ENCODE results near the gene VANGL2. TPM values are rescaled to one million over a fixed set of nuclear protein-coding genes. Genes with fewer than 3 reads are reported as not detected.

VANGL2 gene
- polyA plus RNA-seq, 4 donors, result 0.27 to 20.6 (median 3.0) TPM

- H3K27me3 ChIP-seq (ENCODE audit: control insufficient read depth in 3 of 3, insufficient read depth in 3 of 3, low read length in 3 of 3), result no peaks in the 10 kb centered on the region
- FAIRE-seq, result no peak
- WGBS, 3 donors, result 78 to 80% (median 80%) methylated on average over 15 of the region's 15 CpGs
- no peak overlapping the region for H3K27ac ChIP-seq (ENCODE audit: low read depth in 1 of 3, low read length in 2 of 3)
- H3K4me1 ChIP-seq (ENCODE audit: control insufficient read depth in 3 of 3, insufficient read depth in 2 of 3, low read depth in 1 of 3, low read length in 2 of 3), result peaks cover 0 to 12% (median 0%) of the 10 kb centered on the region in 3 donors
- no peaks in the 10 kb centered on the region for H3K9me3 ChIP-seq (ENCODE audit: control insufficient read depth in 2 of 2, insufficient read depth in 1 of 2, low read depth in 1 of 2, low read length in 1 of 2)
- DNase-seq, result no peak
- H3K36me3 ChIP-seq (ENCODE audit: control insufficient read depth in 3 of 3, insufficient read depth in 2 of 3, low read depth in 1 of 3, low read length in 3 of 3), result peaks cover 0 to 21% (median 0%) of the 10 kb centered on the region in 3 donors
- H3K4me3 ChIP-seq (ENCODE audit: low read depth in 1 of 3, low read length in 3 of 3), result no peak overlapping the region
Observed at GRCh38 chr1:160406131-160406968, 6.0 kb downstream of the VANGL2 start.

- DNase-seq (no peak), FAIRE-seq (no peak)
- no peaks in the 10 kb centered on the region for H3K27me3 ChIP-seq (ENCODE audit: control insufficient read depth in 3 of 3, insufficient read depth in 3 of 3, low read length in 3 of 3)
- H3K4me3 ChIP-seq (ENCODE audit: low read depth in 1 of 3, low read length in 3 of 3), result no peak overlapping the region
- WGBS, 3 donors, result 51 to 77% (median 61%) methylated on average over 12 of the region's 12 CpGs
- no peak overlapping the region for H3K27ac ChIP-seq (ENCODE audit: low read depth in 1 of 3, low read length in 2 of 3)
- peaks cover 0 to 3% (median 0%) of the 10 kb centered on the region in 3 donors for H3K4me1 ChIP-seq (ENCODE audit: control insufficient read depth in 3 of 3, insufficient read depth in 2 of 3, low read depth in 1 of 3, low read length in 2 of 3)
- no peaks in the 10 kb centered on the region for H3K9me3 ChIP-seq (ENCODE audit: control insufficient read depth in 2 of 2, insufficient read depth in 1 of 2, low read depth in 1 of 2, low read length in 1 of 2)
- peaks cover 0 to 21% (median 0%) of the 10 kb centered on the region in 3 donors for H3K36me3 ChIP-seq (ENCODE audit: control insufficient read depth in 3 of 3, insufficient read depth in 2 of 3, low read depth in 1 of 3, low read length in 3 of 3)
Observed at GRCh38 chr1:160407839-160408801, 7.8 kb downstream of the VANGL2 start.

- WGBS, 3 donors, result 90 to 92% (median 91%) methylated on average over 4 of the region's 4 CpGs
- Histone ChIP-seq H3K4me1 (ENCODE audit: control insufficient read depth in 3 of 3, insufficient read depth in 2 of 3, low read depth in 1 of 3, low read length in 2 of 3) (peaks cover 0 to 3% (median 0%) of the 10 kb centered on the region in 3 donors), H3K36me3 (ENCODE audit: control insufficient read depth in 3 of 3, insufficient read depth in 2 of 3, low read depth in 1 of 3, low read length in 3 of 3) (peaks cover 0 to 21% (median 0%) of the 10 kb centered on the region in 3 donors), H3K27me3 (ENCODE audit: control insufficient read depth in 3 of 3, insufficient read depth in 3 of 3, low read length in 3 of 3) (no peaks in the 10 kb centered on the region), H3K27ac (ENCODE audit: low read depth in 1 of 3, low read length in 2 of 3) (no peak overlapping the region), H3K9me3 (ENCODE audit: control insufficient read depth in 2 of 2, insufficient read depth in 1 of 2, low read depth in 1 of 2, low read length in 1 of 2) (no peaks in the 10 kb centered on the region), H3K4me3 (ENCODE audit: low read depth in 1 of 3, low read length in 3 of 3) (no peak overlapping the region)
- DNase-seq (no peak), FAIRE-seq (no peak)
Observed at GRCh38 chr1:160408864-160409263, 8.5 kb downstream of the VANGL2 start.

- peaks cover 0 to 3% (median 0%) of the 10 kb centered on the region in 3 donors for H3K4me1 ChIP-seq (ENCODE audit: control insufficient read depth in 3 of 3, insufficient read depth in 2 of 3, low read depth in 1 of 3, low read length in 2 of 3)
- no peak overlapping the region for H3K4me3 ChIP-seq (ENCODE audit: low read depth in 1 of 3, low read length in 3 of 3)
- 71 to 83% (median 80%) methylated on average over 5 of the region's 5 CpGs for whole genome bisulfite sequencing, 3 donors
- H3K27ac ChIP-seq (ENCODE audit: low read depth in 1 of 3, low read length in 2 of 3), result no peak overlapping the region
- H3K36me3 ChIP-seq (ENCODE audit: control insufficient read depth in 3 of 3, insufficient read depth in 2 of 3, low read depth in 1 of 3, low read length in 3 of 3), result peaks cover 0 to 21% (median 0%) of the 10 kb centered on the region in 3 donors
- DNase-seq, result no peak
- no peak for FAIRE-seq
- H3K27me3 ChIP-seq (ENCODE audit: control insufficient read depth in 3 of 3, insufficient read depth in 3 of 3, low read length in 3 of 3), result no peaks in the 10 kb centered on the region
- H3K9me3 ChIP-seq (ENCODE audit: control insufficient read depth in 2 of 2, insufficient read depth in 1 of 2, low read depth in 1 of 2, low read length in 1 of 2), result no peaks in the 10 kb centered on the region
Observed at GRCh38 chr1:160409486-160409885, 9.1 kb downstream of the VANGL2 start.

GRCh38 chr1:160410406-160411005 is 10.1 kb downstream of the VANGL2 start:
- peak overlapping the region in 1 of 3 donors; percentile 15 for H3K27ac ChIP-seq (ENCODE audit: low read depth in 1 of 3, low read length in 2 of 3)

GRCh38 chr1:160411271-160412027 is 11.1 kb downstream of the VANGL2 start:
- WGBS, 3 donors, result 66 to 86% (median 67%) methylated on average over 6 of the region's 6 CpGs
- no peak overlapping the region for H3K4me3 ChIP-seq (ENCODE audit: low read depth in 1 of 3, low read length in 3 of 3)
- peaks cover 0 to 3% (median 0%) of the 10 kb centered on the region in 3 donors for H3K4me1 ChIP-seq (ENCODE audit: control insufficient read depth in 3 of 3, insufficient read depth in 2 of 3, low read depth in 1 of 3, low read length in 2 of 3)
- no peak overlapping the region for H3K27ac ChIP-seq (ENCODE audit: low read depth in 1 of 3, low read length in 2 of 3)
- DNase-seq (no peak), FAIRE-seq (no peak)
- no peaks in the 10 kb centered on the region for H3K9me3 ChIP-seq (ENCODE audit: control insufficient read depth in 2 of 2, insufficient read depth in 1 of 2, low read depth in 1 of 2, low read length in 1 of 2)
- H3K36me3 ChIP-seq (ENCODE audit: control insufficient read depth in 3 of 3, insufficient read depth in 2 of 3, low read depth in 1 of 3, low read length in 3 of 3), result peaks cover 0 to 37% (median 0%) of the 10 kb centered on the region in 3 donors
- H3K27me3 ChIP-seq (ENCODE audit: control insufficient read depth in 3 of 3, insufficient read depth in 3 of 3, low read length in 3 of 3), result no peaks in the 10 kb centered on the region

More at GRCh38 chr1:160410406-160411005, 10.1 kb downstream of the VANGL2 start:
- Histone ChIP-seq H3K4me3 (ENCODE audit: low read depth in 1 of 3, low read length in 3 of 3) (no peak overlapping the region), H3K4me1 (ENCODE audit: control insufficient read depth in 3 of 3, insufficient read depth in 2 of 3, low read depth in 1 of 3, low read length in 2 of 3) (peaks cover 0 to 3% (median 0%) of the 10 kb centered on the region in 3 donors), H3K9me3 (ENCODE audit: control insufficient read depth in 2 of 2, insufficient read depth in 1 of 2, low read depth in 1 of 2, low read length in 1 of 2) (no peaks in the 10 kb centered on the region), H3K36me3 (ENCODE audit: control insufficient read depth in 3 of 3, insufficient read depth in 2 of 3, low read depth in 1 of 3, low read length in 3 of 3) (peaks cover 0 to 28% (median 0%) of the 10 kb centered on the region in 3 donors), H3K27me3 (ENCODE audit: control insufficient read depth in 3 of 3, insufficient read depth in 3 of 3, low read length in 3 of 3) (no peaks in the 10 kb centered on the region)
- FAIRE-seq (no peak), DNase-seq (no peak)
- 69 to 84% (median 81%) methylated on average over 19 of the region's 19 CpGs for WGBS, 3 donors

- WGBS, 3 donors, result 83 to 92% (median 84%) methylated on average over 3 of the region's 3 CpGs
- H3K9me3 ChIP-seq (ENCODE audit: control insufficient read depth in 2 of 2, insufficient read depth in 1 of 2, low read depth in 1 of 2, low read length in 1 of 2), result no peaks in the 10 kb centered on the region
- no peaks in the 10 kb centered on the region for H3K27me3 ChIP-seq (ENCODE audit: control insufficient read depth in 3 of 3, insufficient read depth in 3 of 3, low read length in 3 of 3)
- DNase-seq (no peak), FAIRE-seq (no peak)
- H3K36me3 ChIP-seq (ENCODE audit: control insufficient read depth in 3 of 3, insufficient read depth in 2 of 3, low read depth in 1 of 3, low read length in 3 of 3), result peaks cover 0 to 43% (median 0%) of the 10 kb centered on the region in 3 donors
- H3K4me3 ChIP-seq (ENCODE audit: low read depth in 1 of 3, low read length in 3 of 3), result no peak overlapping the region
- H3K27ac ChIP-seq (ENCODE audit: low read depth in 1 of 3, low read length in 2 of 3), result no peak overlapping the region
- H3K4me1 ChIP-seq (ENCODE audit: control insufficient read depth in 3 of 3, insufficient read depth in 2 of 3, low read depth in 1 of 3, low read length in 2 of 3), result peaks cover 0 to 3% (median 0%) of the 10 kb centered on the region in 3 donors
Observed at GRCh38 chr1:160412028-160412362, 11.6 kb downstream of the VANGL2 start.
